ENCODE results near the gene FAM50B.

FAM50B gene

DNA sequence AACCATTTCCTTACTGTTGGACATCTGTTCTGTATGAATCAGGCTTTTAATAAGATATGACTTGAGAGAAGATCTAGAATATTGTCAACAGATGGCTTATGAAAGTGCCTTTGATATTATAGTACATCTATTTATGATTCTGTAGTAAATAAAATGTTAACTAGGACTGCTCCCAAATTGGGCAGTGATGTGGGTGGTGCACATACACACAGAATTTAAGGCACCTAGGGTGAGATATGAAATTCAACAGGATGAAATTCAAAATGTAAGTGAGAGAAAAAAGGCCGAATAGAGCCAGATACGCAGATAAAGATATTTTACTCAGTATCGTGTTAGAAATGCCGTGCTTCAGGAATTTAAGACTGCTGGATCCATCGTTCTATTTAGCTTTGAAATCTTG is 26.3 kb downstream of the FAM50B start:
- no peak for DNase-seq

DNA sequence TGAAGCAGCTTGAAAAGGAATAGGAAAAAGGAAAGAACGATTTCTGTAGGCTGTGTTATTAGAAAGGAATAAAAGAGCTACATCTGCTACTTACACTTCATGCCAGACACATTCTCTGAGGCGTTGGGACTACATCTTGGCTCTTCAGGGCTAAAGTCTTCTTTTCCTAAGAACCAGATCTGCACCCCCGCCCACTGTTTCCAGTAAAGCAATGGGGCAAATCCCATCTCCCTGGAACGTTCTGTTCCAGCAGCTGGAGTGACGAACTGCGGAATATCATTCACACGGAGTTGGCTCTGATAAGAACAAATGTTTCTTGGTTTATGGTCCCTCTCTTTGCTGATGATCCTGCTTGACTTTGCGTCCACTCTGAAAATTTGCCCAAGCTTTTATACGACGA is 26.9 kb downstream of the FAM50B start:
- DNase-seq = no peak

DNA sequence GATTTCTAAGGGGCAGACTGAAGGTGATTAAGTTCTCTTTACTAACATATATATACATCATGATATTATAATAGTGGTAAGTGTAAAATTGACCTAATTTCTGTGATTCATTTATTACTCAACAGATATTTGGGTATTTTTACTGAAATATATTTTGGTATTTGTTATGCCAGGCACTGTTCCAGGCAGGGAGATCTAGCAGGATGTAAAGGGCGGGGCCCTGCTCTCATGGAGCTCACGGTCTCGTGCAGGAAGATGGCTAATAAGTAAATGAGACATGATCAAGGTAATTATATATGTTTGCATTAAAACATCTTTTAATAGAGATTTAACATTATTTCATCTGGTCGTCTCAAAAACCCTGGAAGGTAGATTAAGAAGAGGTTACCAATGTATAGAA is 27.7 kb downstream of the FAM50B start:
- DNase-seq = no peak

DNA sequence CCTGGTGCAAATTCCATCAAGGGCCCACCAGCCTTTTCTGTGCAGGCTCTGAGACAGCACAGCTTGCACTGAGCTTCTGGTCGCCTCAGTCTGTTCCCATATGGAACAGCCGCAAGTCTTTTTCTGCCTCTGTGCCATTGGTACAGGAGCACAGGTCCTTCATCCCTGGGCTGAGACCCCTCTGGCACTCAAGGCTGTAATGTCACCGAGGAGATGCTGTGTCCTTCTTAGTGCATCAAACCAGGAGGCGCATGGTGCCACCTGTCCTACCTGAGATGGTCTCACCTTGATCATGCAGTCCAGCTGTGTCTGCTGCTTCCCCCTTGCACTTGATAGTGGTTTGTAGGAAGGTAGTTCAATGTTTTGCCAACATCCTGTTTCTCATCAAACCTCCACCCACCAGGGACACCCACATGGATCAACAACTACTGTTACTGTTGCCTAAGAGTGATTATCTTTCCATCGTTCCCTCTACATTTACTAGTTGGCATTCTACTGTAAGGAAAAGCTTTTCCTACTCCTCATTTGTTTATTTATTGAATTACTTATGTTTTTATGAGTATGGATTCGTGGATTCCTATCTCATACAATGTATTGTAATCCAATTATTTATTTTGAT is 29.0 kb downstream of the FAM50B start:
- DNase-seq = no peak

DNA sequence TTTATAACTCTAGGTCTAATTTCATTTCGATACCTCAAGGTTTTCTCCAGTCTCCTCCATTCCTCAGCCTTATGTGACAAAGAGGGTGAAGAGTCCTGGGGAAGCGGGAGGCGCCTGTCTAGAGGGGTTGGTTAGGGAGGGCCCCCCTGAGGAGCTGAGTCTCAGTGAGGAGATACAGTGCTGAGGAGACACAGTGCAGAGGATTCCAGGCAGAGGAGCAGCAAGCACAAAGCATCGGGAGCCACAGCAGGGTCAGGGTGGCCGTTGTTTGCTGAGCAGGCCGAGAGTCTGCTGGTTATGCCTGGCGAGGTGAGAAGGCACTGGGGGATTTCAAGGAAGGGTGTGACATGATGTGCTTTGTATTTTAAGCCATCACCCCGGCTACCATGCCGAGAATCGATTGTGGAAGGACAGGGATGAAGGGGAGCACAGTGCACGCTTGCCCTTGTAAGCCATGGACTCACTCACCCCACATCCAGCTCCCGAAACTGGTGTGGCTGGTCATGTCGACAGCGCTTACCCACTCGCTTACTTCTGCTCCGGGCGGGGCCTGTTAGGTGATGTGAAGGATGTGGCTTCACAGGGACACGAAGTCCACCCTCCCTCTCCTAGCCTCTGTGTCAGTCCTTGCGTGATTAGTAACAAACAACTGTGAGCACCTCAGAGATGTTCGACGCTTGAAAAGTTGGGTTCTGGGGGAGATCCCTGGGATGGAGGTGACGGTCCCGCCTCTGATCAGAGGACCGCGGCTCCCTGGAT is 30.2 kb downstream of the FAM50B start:
- DNase-seq = no peak

DNA sequence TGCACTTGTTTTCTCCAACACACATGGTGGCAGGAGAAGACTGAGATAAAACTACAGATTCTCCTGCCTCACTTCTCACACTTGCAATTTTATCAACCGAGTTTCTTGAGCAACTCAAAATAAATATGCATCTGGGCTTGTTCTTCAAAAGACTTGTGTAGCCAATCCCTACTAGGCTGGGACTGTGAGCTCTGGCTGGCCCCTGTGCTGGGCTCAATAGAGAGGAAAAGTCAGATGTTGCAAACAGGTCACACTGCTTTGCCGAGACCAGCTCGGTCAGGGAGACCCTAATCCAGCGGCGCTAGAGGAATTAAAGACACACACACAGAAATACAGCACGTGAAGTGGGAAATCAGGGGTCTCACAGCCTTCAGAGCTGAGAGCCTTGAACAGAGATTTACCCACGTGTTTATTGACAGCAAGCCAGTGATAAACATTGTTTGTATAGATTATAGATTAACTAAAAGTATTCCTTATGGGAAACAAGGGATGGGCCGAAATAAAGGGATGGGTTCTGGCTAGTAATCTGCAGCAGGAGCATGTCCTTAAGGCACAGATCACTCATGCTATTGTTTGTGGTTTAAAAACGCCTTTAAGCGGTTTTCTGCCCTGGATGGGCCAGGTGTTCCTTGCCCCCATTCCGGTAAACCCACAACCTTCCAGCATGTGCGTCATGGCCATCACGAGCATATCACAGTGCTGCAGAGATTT is 32.7 kb downstream of the FAM50B start:
- no peak for DNase-seq

DNA sequence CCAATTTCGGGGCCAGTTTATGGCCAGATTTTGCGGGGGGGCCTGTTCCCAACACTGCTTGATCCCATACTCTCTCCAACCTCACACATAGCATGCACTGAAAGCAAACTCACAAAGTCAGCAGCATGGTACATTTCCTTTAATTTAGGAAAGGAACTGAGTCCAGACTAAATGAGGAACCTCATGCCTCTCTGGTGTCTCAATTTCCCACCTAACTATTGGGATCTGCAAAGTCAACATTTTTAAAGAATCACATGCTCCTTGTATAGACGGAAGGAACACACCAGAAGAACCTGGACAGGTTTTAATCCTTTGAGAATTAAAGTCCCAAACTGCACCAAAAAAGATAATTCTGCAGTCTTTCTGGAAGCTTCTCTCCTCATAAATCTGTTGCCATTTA is 33.3 kb downstream of the FAM50B start:
- no peak for DNase-seq

DNA sequence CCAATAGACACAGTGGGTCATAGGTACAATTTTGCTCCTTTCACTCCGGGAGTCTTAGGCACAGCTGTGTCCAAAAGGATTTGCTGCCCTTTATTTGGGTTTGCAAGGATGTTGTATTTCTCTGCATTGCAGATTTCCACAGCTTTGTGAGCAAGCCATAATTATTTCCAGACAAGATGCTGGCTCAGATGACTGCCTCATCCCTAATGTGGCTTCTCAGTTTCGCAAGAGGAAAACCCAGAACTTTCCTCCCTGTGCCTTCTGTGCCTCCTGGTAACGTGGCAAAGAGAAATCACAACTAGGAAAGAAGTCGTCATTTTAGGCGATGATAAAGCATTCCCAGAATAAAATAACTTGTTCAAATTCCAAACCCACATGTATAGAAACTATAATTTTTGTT is 33.7 kb downstream of the FAM50B start:
- no peak for DNase-seq

DNA sequence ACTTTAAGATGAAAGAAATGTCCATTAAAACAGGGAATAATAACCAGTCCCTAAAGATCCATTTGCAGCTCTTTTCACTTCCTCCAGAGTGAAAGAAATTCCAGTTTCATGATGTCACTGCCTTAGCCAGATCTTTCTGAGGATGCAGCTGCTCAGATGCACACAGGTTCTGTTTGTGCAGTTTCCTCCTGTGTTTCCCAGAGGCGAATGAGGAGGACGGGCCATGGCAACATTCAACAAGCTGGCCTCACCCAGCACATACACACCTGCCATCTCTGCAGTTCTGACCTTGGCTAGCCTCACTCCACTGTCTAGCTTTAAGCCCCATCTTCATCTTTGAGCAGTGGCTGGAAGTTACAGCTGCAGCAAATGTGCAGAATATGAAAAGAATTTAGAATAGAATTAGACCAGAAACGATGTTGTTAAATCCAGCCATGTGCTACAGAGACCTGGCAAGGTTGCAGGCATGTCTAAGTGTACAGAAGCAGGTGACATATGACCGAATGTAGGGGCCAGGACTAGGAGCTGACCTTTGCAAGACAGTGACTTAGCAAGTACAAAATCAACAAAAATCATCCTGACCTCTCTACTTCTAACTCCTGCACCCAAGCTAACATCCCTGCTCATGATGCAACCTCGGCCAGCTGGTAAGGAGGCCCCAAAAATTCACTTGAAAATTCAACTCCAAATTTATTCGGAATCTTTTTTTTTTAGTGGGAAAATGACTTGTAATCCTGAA is 35.0 kb downstream of the FAM50B start:
- DNase-seq = no peak

DNA sequence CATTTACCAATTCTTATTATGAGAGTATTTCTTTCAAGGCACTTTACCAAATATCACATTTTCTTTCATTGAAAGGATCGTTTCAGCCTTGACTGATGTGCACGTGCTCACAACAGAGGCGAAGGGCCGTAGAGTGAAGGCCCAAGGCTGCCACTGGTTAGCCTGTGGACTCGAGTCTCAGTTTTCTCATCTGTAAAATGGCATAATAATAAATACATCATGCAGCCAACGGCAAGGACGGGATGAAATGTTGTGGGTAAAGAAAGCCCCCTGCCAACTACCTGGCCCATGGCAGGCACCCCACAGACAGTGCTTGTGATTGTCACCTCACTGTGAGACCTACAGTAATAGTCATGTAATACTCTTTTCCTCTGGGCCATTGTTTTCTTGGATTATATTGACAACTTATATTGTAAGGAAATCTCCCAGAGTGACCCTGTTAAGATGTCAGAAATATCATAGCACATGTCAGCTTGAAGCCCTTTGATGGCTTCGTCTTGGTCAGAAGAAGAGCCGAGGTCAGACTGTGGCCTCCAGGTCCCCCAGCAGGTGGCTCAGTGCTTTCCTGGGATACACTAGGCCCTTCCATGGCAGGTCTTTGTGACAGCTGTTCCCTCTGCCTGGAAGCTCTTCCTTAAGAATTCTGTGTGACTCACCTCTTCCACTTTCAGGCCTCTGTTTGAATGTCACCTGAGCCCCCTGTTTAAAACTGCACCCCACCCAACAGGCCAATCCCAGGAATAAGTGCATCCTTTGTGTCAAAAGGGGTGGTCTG is 36.3 kb downstream of the FAM50B start:
- no peak for DNase-seq

DNA sequence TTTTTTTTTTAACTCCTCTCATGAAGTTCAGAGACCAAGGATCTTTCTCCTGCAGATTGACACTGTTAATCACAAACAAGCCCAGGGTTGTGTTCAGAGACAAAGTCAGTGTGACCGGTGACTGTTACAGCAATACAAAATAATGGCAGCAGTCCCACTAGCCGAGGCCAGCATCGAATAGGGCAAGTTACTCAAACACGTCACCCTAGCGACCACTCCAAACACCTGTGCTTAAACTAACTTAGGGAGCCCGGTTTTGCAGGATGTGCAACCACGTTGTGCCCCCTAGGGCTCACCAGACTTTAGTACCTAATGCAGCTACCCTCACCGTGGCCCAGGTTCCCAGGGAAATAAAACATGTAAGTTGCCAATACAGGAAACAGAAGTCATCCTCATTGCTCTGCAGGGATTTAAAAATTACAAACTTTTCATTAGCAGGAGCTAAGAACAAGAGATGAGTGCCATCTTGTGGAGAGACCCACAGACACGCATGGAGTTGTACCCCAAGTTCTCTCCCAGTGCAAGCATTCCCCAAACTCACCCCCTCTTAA is 38.1 kb downstream of the FAM50B start:
- DNase-seq = no peak

DNA sequence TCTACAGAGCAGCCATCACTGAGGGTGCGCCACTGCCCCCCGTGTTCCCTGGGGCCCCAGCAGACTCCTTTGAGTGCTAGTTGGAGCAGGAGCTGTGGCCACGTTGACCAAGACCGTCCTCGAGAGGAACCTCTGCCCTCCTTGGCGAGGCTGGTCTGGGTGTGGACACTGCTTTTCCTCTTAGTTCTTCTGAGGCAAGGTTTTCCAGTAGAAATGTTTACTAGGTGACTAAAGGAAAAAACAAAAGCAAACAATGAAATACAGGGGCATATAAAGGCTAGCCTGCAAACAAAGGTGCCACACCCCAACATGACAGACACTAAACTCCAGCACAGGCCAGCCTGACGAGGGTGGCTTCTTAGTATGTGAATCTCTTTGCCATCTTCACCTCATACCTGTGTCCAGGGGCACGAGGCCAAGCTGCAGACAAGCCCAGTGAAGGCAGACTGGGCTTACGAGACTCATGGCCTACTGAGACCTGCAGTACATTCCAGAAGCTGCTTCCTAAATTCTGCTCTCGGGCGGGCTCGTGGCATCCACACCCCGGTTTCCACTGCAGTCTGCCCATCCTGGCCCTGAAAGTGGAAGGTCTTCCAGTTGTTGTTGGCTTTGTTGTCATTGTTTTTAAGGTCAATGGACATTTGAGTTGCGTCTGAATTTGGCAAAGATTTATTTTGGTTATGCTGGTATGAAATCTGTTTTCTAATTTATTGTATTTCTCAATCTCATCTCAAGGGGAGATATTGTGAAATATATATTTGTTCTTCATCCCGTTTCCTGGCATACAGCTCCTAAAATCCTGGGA is 39.2 kb downstream of the FAM50B start:
- no peak for DNase-seq

DNA sequence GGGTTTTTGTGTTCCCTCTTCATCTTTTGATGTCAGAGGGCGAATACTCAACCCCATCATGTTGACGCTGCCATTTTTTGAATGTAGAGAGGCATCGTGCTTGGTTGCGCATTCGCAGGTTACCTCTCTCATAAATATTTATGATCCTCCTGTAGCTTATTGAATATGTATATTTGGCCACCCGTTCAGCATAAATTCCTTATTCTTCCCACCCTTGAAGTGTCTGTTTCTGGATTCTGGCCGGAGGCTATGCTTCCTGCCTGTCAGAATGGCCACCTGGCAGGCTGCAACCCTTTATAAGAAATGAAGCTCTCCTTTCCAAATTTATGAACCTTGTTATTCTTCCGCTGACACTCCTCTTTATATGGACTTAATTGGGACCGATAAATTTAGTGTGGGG is 40.9 kb downstream of the FAM50B start:
- DNase-seq = no peak

DNA sequence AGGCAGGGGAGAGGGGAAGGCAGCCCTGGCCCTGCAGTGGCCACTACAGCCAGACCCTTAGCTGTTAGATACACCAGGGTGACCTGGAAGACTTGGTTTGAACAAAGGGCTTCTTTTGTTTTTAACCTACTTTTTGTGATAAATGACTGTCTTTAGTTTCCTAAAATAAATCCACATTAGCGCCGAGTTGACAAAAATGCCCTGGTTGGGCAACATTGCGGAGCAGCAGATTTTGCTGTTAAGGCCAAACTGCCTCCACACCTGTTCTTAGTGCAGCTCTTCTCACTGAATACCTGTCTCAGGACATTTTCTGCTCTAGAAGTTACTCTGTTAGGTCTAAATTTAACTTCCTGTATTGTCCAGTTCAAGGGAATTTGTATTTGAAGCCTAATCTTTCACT is 42.7 kb downstream of the FAM50B start:
- no peak for DNase-seq

DNA sequence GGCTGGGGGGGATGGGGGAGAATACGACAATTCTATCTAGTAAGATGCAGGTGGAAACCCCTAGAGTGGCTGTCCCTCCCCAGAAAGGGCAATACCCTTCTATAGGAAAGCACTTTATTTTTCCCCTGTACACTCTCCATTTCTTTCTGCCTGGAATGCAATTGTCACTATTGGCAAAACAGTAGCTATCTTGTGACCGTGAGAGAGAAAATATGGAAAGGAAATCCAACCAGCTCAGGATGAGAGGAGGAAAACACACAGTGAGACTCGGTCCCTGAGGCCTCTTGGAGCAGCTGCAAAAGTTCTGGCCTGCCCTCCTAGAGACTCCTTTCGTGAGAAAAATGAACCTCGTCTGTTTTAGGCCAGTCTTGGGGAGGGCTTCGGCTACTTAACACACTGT is 43.4 kb downstream of the FAM50B start:
- no peak for DNase-seq

DNA sequence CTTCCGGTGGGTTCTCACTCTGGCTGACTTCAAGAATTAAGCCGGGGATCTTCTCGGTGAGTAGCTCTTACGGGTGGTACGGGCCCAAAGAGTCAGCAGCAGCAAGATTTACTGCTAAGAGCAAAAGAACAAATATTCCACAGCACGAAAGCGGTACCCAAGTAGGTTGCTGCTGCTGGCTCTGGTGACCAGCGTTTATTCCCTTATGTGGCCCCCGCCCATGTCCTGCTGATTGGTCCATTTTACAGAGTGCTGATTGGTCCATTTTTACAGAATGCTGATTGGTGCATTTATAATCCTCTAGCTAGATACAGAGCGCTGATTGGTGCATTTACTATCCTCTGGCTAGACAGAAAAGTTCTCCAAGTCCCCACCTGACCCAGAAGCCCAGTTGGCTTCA is 44.3 kb downstream of the FAM50B start:
- no peak for DNase-seq

DNA sequence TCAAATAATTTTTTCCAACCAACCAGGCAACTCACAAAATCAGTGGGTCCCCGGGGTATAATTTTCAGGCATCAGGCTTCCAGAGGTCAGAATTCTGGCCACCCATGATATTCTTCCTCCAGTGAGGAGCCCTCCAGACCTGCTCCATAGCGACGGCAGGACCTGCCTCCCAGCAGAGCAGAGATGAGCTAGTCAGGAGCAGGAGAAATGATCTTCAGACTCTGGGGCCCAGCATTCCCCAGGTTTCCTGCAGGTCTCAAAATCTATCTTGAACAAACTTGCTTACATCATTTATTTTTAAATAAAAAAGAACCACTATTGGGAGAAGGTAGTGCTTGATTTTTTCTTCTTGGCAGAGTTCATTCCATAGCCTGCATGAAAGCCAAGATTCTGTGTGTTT is 44.7 kb downstream of the FAM50B start:
- no peak for DNase-seq

DNA sequence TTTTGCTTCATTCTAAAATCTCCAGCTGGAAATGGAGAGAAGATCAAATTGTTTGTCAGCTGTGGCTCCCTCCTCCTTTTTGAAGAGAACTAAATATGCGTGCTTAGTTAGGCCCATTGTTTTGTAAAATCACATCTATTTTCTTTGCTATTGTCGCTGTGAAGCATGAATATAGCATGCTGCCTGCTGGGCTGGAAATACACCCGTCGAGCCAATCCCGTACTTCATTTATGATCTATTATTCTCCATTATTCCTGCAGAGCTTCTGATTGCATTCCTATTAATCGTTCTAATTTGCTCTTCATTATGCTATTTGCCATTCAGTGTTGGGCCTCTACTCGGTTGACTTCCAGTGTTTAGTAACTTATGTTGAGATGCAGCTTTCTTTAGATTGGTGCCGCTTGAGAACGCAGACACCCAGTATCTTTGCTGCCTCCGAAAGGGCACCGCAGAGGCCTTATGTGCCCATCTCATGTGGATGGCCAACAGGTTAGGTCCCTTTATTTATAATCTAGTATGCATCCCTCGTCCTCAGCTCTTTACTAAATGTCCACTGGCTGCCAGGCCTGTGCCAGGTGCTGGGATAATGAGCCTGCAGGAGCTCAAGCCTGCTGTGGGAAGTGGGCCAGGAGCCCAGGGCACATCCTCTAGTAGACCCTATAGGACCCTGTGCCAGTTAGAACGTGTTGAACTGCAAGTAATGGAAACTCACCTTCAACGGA is 45.6 kb downstream of the FAM50B start:
- no peak for DNase-seq

DNA sequence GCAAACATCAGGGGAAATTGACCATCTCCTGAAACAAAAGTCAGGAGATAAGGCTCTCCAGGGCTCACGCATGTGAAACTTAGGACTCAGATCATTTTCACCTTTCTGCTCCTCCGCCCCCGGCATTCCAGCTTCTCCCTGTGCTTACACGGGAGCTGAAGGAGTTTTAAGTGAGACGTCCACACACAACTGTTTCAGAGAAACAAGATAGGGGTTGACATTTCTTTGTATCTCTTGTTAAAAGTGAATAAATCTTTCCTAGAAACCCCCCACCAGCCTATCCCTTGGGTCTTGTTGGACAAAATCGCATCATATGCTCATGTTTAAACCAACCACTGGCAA is 46.1 kb downstream of the FAM50B start:
- no peak for DNase-seq

DNA sequence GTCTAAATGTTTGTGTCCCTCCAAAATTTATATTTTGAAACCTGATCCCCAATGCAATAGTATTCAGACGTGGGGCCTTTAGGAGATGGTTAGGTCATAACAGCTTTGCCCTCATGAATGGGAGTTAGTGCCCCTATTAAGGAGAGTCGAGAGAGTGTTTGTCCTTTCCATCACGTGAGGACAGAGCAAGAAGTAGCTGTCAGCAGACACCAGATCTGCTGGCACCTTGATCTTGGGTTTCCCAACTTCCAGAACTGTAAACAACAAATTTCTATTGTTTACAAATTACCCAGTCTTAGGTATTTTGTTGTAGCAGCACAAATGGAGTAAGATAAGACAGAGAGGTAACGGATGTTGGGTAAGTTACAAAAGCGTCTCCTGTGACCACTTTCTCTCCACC is 46.6 kb downstream of the FAM50B start:
- no peak for DNase-seq

Data from activated naive CD4-positive, alpha-beta T cell treated with anti-CD3 and anti-CD28 coated beads, Interleukin-2, amount 50 U/mL, for 16 hours (primary cell).